ENCODE data around the gene EHMT2. TPM values are rescaled to one million over a fixed set of nuclear protein-coding genes. Genes with fewer than 3 reads are reported as not detected.
A peak's percentile ranks its signal among the peaks of the same experiment; 100 is the strongest.

Gene EHMT2
- 47.1 and 61.5 TPM in 2 replicates for total RNA-seq

DNA sequence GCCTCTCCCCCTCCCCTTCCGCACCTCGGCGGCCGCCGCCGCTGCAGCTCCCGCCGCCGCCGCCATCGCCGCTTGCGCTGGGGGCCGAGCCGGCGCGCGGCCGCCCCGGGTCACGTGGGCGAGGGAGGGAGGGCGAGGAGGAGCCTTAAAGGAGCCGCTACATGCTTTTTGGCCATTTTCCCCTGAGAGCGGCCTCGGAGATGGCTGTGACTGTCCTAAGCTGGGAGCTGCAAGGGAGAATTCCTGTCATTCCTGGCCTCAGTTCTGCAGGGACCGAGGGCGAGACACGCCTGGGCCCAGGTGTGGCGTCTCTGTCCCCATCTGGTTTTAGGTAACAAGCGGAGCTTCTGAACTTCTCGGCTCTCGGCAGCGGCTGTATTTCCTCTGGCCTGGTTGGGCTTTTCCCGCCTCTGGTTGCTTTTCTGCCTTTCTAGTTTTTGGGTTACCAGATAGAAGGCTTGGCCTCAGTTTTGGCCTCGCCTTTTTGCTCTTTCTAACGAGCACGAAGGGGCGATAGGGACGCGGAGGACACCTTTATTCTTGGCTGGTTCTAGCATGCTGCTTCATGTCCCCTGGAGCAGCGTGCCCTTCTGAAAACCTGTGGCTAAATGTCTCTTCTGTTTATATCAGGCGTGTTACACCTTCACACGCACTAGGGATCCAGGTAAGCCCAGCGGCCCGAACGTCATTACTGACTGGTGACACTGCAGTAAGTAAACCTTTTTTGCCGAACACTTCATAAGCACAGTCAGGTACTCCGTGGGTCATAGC is at the start of gene EHMT2:
TSS of gene EHMT2 (minus strand) at position 87 of the 771 bp plus-strand sequence. CDS start at position 66, 21 bp downstream.

DNA sequence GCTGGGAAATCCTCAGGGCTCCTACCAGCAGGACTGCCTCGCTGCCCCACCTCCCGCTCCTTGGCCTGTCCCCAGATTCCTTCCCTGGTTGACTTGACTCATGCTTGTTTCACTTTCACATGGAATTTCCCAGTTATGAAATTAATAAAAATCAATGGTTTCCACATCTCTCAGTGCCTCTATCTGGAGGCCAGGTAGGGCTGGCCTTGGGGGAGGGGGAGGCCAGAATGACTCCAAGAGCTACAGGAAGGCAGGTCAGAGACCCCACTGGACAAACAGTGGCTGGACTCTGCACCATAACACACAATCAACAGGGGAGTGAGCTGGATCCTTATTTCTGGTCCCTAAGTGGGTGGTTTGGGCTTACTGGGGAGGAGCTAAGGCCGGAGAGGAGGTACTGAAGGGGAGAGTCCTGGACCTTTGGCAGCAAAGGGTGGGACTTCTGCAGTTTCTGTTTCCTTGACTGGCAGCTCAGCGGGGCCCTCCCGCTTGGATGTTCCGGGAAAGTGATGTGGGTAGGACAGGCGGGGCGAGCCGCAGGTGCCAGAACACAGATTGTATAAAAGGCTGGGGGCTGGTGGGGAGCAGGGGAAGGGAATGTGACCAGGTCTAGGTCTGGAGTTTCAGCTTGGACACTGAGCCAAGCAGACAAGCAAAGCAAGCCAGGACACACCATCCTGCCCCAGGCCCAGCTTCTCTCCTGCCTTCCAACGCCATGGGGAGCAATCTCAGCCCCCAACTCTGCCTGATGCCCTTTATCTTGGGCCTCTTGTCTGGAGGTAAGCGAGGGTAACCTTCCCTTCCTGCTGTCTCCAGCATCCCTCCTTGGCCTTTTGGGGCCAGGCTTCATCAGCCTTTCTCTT is 48.2 kb upstream of the EHMT2 start, which contains the start of gene CFB:
TSS of gene CFB (plus strand) at position 589 of the 863 bp plus-strand sequence. CDS start at position 716, 127 bp downstream.

DNA sequence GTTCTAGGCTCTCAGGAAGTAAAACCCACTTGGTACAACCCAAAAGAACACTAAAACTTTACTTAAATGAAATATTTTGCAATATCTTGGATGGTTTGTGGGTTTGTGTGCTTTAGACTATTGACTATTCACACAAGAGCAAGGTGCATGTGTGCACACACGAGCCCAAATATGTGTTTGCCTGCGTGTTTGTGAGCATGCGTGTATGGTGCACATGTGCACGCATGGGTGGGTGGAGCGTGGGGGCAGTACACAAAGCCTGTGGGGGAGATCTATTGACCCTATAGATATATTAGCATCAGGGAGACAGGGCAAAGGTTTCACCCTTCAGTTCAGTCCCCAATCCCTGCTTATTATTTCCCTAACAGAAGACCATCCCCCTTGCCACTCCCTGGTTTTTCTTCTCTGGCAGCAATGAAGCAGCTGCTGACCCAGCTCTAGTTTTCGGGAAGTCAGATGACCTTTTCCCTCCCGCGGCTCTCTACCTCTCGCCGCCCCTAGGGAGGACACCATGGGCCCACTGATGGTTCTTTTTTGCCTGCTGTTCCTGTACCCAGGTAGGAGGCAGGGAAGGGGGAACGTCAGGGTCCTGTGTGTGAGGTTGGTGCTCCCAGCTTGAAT is 29.9 kb upstream of the EHMT2 start, which contains the start of gene C2:
TSS of gene C2 (plus strand) at position 476 of the 621 bp plus-strand sequence. CDS start at position 512, 36 bp downstream.

DNA sequence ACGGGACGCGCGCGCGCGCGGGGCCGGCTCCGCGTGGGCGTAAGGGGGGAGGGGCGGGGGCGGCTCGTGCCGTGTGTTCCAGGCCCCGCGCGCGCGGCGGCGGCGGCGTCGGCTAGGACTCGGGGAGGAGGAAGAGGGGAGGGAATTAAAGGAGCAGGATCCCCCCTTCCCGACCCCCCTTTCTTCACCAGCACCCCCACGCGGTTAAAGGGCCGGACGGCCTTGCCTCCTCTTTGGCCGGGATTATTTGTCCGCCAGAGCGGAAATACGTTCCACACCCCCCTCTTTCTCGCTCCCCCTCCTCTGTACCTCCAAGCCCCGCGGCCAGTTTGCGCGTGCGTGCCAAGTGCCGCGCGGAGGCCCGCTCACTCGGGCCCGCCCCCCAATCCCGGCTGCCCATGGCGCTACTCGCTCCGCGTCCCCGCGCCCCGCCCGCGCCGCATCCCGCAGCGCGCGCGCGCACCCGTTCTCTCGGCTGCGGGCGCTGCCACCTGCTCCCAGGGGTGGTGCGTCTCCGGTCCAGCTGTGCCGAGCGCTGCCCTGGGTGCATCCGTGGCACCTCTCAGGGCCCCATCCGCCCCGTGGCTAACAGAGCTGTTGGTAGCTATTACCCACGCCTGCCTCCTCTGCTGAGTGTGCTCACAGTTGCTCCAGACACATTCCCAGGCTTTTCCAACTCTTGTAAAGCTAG is 4.6 kb upstream of the EHMT2 start, which contains the start of gene ZBTB12:
TSS of gene ZBTB12 (minus strand) at position 134 of the 691 bp plus-strand sequence. CDS start 781 bp downstream, outside the sequence.

DNA sequence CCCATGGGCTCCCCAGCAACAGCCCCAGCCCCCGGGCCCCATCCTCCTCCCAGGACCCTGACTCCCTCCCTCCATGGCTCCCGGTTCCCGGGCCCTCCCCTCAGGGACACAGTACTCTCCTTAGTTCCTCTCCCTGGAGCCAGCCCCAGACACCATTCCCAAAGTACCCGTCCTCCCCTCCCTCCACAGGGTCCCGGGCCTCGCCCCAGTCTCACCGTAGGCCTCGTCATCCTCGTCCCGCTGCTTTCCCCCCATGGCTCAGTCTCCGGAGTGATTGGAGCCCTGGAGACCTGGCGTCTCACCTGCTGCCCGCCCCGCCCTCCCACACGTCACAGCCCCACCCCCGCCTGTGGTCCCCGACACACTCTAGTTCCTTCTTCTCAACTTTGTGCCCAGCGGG is 18.8 kb downstream of the EHMT2 start, which contains the start of gene SLC44A4:
TSS of gene SLC44A4 (minus strand) at position 272 of the 400 bp plus-strand sequence. CDS start at position 255, 17 bp downstream.

DNA sequence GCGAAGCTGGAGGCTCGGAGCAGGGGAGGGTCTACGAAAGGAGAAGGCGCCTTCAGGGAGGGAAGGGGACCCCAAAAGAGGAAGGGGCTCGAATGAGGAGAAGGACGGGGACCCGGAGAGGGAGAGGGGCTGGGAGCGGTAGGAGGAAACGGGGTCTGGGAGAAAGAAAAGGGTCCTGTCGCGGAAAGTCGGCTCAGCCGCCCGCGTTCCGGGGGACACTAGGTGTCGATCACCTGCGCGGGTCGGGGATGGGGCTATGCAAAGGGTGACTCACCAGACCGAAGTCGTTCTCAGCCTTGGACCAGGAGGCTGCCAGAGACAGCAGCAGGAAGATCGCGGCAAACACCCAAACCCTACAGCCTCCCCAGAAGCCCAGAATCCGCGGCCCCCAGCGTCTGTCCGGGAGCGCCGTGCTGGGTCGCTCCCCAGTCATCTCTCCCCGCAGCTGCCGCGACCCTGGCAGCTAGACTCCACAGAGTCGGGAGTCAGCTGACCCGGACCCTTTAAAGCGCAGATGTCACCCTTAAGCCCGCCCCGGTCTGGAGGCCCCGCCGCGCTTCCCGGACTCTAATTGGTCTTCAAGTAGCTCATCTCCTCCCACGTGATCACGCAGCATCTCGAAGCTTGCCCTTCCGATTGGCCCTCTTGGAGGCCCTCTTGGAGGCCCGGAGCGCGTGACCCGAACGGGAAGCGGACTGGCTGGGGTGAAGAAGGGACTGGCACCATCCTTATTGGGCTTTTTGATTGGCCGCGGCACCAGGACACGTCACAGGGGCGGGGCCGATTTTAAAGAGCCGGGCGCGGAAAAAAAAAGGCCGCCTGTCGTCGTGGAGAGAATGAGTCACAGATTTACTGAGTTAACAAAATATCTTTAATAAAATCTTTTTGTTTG is 34.9 kb downstream of the EHMT2 start, which contains the start of gene NEU1:
TSS of gene NEU1 (minus strand) at position 478 of the 892 bp plus-strand sequence. CDS start at position 433, 45 bp downstream.

Small RNA genes lying within 50 kb of the gene (small RNA-seq; reads per million reads assigned to genes)
- not detected for gene AL645922.1
- gene SNORD48 = 39.2 reads per million, percentile 97 among the genes with 10 or more reads in this experiment
- not detected for gene SNORD52

Other genes starting within 250 kb of the EHMT2 start
- 161 and 237 TPM in 2 replicates for gene BAG6, start 245.0 kb downstream of the EHMT2 start, total RNA-seq
- gene APOM, start 241.8 kb downstream of the EHMT2 start, total RNA-seq = 0.79 and 0.98 TPM in 2 replicates
- gene C6orf47, start 236.9 kb downstream of the EHMT2 start, total RNA-seq = 25.3 and 25.9 TPM in 2 replicates
- 18.0 and 27.1 TPM in 2 replicates for gene GPANK1, start 232.7 kb downstream of the EHMT2 start, total RNA-seq
- 185 and 211 TPM in 2 replicates for gene CSNK2B, start 231.6 kb downstream of the EHMT2 start, total RNA-seq
- gene LY6G5B, start 227.7 kb downstream of the EHMT2 start, total RNA-seq = 4.9 and 5.9 TPM in 2 replicates
- gene LY6G5C, start 216.6 kb downstream of the EHMT2 start, total RNA-seq = not detected in 2 replicates
- gene ABHD16A, start 194.4 kb downstream of the EHMT2 start, total RNA-seq = 42.8 and 64.6 TPM in 2 replicates
- not detected in 2 replicates for gene LY6G6F, start 190.8 kb downstream of the EHMT2 start, total RNA-seq
- not detected in 2 replicates for gene LY6G6D, start 182.3 kb downstream of the EHMT2 start, total RNA-seq
- gene LY6G6C, start 176.0 kb downstream of the EHMT2 start, total RNA-seq = 0.39 and 3.5 TPM in 2 replicates
- 0.39 and 0.54 TPM in 2 replicates for gene MPIG6B, start 174.3 kb downstream of the EHMT2 start, total RNA-seq
- 120 and 147 TPM in 2 replicates for gene DDAH2, start 168.4 kb downstream of the EHMT2 start, total RNA-seq
- gene CLIC1, start 161.2 kb downstream of the EHMT2 start, total RNA-seq = 568 and 799 TPM in 2 replicates
- gene MSH5, start 157.7 kb downstream of the EHMT2 start, total RNA-seq = 7.9 and 8.6 TPM in 2 replicates
- 0.79 TPM in 1 of 2 replicates, not detected in the other for gene SAPCD1, start 135.0 kb downstream of the EHMT2 start, total RNA-seq
- 3.8 and 4.7 TPM in 2 replicates for gene VWA7, start 120.4 kb downstream of the EHMT2 start, total RNA-seq
- gene VARS1, start 101.9 kb downstream of the EHMT2 start, total RNA-seq = 30.2 and 90.0 TPM in 2 replicates
- gene LSM2, start 90.7 kb downstream of the EHMT2 start, total RNA-seq = 20.4 and 36.8 TPM in 2 replicates
- gene HSPA1L, start 82.4 kb downstream of the EHMT2 start, total RNA-seq = 0.11 and 1.6 TPM in 2 replicates
- gene HSPA1A, start 82.2 kb downstream of the EHMT2 start, total RNA-seq = 65.7 and 80.9 TPM in 2 replicates
- 46.0 and 136 TPM in 2 replicates for gene HSPA1B, start 70.0 kb downstream of the EHMT2 start, total RNA-seq
- gene NEU1, start 34.9 kb downstream of the EHMT2 start, total RNA-seq = 53.0 and 62.0 TPM in 2 replicates
- 0.11 TPM in 1 of 2 replicates, not detected in the other for gene SLC44A4, start 18.7 kb downstream of the EHMT2 start, total RNA-seq
- gene ZBTB12, start 4.4 kb upstream of the EHMT2 start, total RNA-seq = 2.9 and 4.7 TPM in 2 replicates
- 0.22 and 1.6 TPM in 2 replicates for gene C2, start 30.0 kb upstream of the EHMT2 start, total RNA-seq
- 0.39 TPM in 1 of 2 replicates, not detected in the other for gene CFB, start 48.4 kb upstream of the EHMT2 start, total RNA-seq
- gene NELFE, start 61.3 kb upstream of the EHMT2 start, total RNA-seq = 82.8 and 105 TPM in 2 replicates
- gene SKIC2, start 61.5 kb upstream of the EHMT2 start, total RNA-seq = 63.2 and 74.0 TPM in 2 replicates
- 23.9 and 28.6 TPM in 2 replicates for gene DXO, start 74.4 kb upstream of the EHMT2 start, total RNA-seq
- gene C4A, start 84.4 kb upstream of the EHMT2 start, total RNA-seq = 2.2 and 6.3 TPM in 2 replicates
- gene C4B, start 117.1 kb upstream of the EHMT2 start, total RNA-seq = 4.2 and 6.3 TPM in 2 replicates
- 0.22 TPM in 1 of 2 replicates, not detected in the other for gene CYP21A2, start 140.7 kb upstream of the EHMT2 start, total RNA-seq
- 168 and 255 TPM in 2 replicates for gene TNXB, start 211.6 kb upstream of the EHMT2 start, total RNA-seq
- 26.0 and 36.9 TPM in 2 replicates for gene ATF6B, start 230.5 kb upstream of the EHMT2 start, total RNA-seq
- gene FKBPL, start 232.6 kb upstream of the EHMT2 start, total RNA-seq = 9.8 and 12.9 TPM in 2 replicates